Retinal pigment epithelial cell (primary cell): Measurements from ENCODE around the gene DLX3.

Experiments
- DNase-seq: peaks from one replicate; pipeline ENCODE4 v3.0.0-alpha.2; 2010; ENCODE audit warnings: low read depth
- H3K4me3 ChIP-seq: 2 replicates; pipeline ENCODE4 v1.5.1; 2011; ENCODE audit warnings: mild to moderate bottlenecking, low read length, control low read depth, moderate library complexity
- TF ChIP-seq, protein P1 (sequence below): conservative IDR thresholded peaks from 2 replicates; pipeline ENCODE4 v1.5.1; 2011; ENCODE audit warnings: low read depth, low read length, control low read depth, inconsistent platforms

Gene DLX3

DNA sequence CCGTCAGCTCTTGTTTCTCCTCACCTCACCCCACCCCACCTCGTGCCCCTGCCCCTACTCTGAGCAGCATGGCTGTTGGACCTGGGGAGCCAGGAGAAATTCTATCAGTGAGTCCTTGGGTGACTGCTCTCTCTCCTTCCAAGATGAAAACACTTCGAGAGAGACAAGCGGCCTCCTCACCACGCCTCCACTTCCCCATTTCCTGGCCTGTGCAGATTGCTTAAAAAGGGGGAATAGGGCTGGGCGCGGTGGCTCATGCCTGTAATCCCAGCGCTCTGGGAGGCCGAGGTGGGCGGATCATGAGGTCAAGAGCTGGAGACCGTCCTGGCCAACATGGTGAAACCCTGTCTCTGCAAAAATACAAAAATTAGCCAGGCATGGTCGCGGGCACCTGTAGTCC is 16.5 kb downstream of the DLX3 start:
- no peak overlapping the region for H3K4me3 ChIP-seq
- DNase-seq, result no peak
- TF ChIP-seq, protein P1, sequence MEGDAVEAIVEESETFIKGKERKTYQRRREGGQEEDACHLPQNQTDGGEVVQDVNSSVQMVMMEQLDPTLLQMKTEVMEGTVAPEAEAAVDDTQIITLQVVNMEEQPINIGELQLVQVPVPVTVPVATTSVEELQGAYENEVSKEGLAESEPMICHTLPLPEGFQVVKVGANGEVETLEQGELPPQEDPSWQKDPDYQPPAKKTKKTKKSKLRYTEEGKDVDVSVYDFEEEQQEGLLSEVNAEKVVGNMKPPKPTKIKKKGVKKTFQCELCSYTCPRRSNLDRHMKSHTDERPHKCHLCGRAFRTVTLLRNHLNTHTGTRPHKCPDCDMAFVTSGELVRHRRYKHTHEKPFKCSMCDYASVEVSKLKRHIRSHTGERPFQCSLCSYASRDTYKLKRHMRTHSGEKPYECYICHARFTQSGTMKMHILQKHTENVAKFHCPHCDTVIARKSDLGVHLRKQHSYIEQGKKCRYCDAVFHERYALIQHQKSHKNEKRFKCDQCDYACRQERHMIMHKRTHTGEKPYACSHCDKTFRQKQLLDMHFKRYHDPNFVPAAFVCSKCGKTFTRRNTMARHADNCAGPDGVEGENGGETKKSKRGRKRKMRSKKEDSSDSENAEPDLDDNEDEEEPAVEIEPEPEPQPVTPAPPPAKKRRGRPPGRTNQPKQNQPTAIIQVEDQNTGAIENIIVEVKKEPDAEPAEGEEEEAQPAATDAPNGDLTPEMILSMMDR, result no peak

DNA sequence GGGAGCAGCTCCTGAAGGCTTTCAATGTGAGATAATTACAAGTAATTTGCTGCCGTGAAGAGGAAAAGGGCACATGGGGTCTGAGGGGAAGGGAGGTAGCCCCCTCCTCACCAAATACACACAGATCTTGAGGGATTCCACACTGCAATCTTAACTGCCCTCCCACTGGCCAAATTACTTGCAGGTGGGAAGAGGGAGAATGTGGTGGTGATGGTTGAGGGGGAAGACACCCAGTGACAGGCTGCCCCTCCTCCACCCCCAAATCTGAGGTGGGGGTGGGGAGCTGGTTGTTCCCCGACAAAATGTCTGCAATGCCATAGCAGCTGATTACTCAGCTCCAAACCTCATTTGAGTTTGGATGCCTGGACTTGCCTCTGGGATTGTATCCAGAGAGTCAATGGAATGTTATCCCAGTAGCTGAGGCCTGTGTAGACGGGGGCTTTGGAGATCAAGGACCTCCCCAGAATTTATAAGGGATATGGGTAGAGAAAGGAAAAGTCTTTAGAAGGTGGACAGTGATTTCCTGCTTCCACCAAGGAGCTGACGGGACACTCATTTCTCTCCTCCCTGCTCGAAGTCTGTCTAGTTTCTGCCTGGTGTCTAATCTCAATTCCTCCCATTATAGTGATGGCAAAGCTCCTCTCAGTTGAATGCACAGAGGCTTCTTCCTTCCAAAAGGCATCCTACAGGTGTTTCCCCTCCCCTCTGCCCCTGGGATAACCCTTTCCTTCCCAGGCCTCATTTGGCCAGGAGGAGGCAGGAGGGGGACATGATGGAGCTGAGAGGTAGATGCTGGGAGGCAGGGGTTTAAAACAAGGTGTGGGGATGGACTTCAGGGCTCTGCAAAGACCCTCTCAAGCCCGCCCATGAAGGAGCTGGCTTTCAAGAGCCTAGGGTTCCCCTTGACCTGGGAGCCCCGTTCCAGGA is 17.3 kb downstream of the DLX3 start:
- TF ChIP-seq, protein P1, result peak; percentile 6
- H3K4me3 ChIP-seq, result no peak overlapping the region
- no peak for DNase-seq

DNA sequence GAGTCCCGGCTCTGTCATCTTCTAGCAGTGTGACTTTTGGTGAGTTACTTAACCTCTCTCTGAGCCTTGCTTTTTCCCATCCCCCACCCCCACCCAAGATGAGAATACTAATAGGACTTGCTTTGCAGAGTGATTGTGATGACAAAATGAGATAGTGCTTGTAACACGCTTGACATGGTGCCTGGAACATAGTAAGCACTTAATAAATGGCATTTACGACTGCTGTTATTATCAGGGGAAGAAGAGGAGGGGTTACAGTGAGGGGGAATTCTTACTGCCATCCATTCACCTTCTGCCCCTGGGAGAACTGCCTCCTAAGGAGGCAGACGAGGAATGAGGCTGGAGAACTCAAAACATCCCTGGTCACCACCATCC is 18.2 kb downstream of the DLX3 start:
- H3K4me3 ChIP-seq, result no peak overlapping the region
- TF ChIP-seq, protein P1, result no peak
- DNase-seq, result no peak

DNA sequence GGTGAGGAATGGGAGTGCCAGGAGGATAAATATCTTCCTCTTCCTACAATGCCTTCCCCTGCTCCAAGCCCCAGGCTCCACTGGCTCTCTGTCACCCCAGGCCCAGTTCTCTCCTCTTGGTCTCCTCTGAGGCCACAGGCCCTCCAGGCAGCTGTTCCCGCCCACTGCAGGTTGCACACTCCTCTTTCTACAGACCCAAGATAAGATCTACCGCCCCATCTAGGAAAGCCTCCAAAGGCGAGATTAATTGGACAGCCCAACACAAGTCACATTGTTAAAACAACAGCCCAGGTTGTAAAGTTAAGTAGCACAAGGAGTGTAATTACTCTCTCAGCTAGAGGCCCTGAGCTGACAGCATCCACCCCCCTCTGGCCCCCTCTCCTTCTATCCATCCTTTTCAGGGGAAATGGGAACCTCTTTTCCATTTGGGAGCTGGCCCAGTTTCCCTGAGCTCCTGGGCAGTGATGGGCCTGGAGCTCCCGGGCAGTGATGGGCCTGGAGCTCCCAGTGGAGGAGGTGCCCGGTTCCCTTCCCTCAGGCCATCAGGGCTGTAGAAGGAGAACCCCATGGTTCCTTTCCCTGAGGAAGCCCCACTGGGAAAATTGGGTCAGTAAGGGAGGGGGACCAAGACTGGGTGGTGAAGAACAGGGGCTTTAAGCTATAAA is 18.7 kb downstream of the DLX3 start:
- DNase-seq, result no peak
- TF ChIP-seq, protein P1, result no peak
- no peak overlapping the region for H3K4me3 ChIP-seq

DNA sequence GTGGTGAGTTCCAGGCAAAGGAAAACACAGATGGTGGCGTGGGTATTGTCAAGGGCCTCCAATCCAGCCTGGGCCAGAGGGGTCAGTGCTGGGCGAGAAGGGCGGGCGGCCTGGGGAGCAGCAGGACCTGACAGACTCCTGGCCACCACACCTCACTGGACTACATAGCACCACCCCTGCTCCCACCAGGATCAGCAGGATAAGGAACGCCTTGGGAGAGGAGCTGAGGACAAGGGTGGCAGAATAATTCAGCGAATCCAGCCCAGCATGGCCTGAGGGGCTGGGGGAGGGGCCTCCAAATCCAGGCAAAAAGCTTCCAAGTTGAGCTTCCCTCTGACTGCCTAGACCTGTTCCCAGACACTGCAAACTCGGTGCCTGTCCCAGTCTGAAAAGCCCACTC is 19.5 kb downstream of the DLX3 start:
- H3K4me3 ChIP-seq, result no peak overlapping the region
- TF ChIP-seq, protein P1, result no peak
- no peak for DNase-seq

DNA sequence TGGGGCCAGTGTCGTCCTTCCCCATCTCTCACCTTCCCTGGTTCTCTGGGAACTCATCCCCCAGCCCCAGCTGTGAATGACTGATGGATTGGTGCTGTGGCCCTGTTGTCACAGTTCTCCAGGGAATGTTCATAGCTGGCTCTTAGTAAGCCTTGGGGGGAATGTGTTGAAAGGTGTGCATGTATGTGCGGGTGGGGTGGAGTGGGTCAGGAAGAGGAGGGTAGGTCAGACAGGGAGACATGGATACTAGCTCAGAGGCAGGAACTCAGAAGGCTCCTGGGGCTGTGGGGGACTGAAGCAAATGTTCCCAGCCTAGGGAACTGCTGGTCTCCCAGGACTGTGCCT is 21.8 kb downstream of the DLX3 start:
- no peak for DNase-seq
- TF ChIP-seq, protein P1, result no peak
- H3K4me3 ChIP-seq, result no peak overlapping the region
